Ishikawa (cell line): ENCODE measurements around the gene RTL5.

ENCODE experiments used
- CEBPB ChIP-seq: IDR thresholded peaks from 2 replicates; pipeline ENCODE4 v1.6.1; 2012
- CREB1 ChIP-seq: IDR thresholded peaks from 2 replicates; pipeline ENCODE4 v1.6.1; 2012; ENCODE audit warnings: low read depth
- EGR1 ChIP-seq: IDR thresholded peaks from 2 replicates; pipeline ENCODE4 v1.6.1; 2012
- EP300 ChIP-seq: IDR thresholded peaks from 2 replicates; pipeline ENCODE4 v1.6.1; 2012; ENCODE audit warnings: borderline replicate concordance
- FOXM1 ChIP-seq: IDR thresholded peaks from 2 replicates; pipeline ENCODE4 v1.6.1; 2012; ENCODE audit warnings: low read depth, borderline replicate concordance
- MAX ChIP-seq: IDR thresholded peaks from 2 replicates; pipeline ENCODE4 v1.6.1; 2012
- NFIC ChIP-seq: IDR thresholded peaks from 2 replicates; pipeline ENCODE4 v1.6.1; 2012
- RAD21 ChIP-seq: IDR thresholded peaks from 2 replicates; pipeline ENCODE4 v1.6.1; 2012; ENCODE audit warnings: low read depth
- TAF1 ChIP-seq: IDR thresholded peaks from 2 replicates; pipeline ENCODE4 v1.6.1; 2012; ENCODE audit warnings: low read depth, mild to moderate bottlenecking
- TCF12 ChIP-seq: IDR thresholded peaks from 2 replicates; pipeline ENCODE4 v1.6.1; 2012; ENCODE audit warnings: low read depth
- TEAD4 ChIP-seq: IDR thresholded peaks from 2 replicates; pipeline ENCODE4 v1.6.1; 2012
- USF1 ChIP-seq: IDR thresholded peaks from 2 replicates; pipeline ENCODE4 v1.6.1; 2012
- YY1 ChIP-seq: IDR thresholded peaks from 2 replicates; pipeline ENCODE4 v1.6.1; 2012; ENCODE audit warnings: low read depth
- ZBTB7A ChIP-seq: IDR thresholded peaks from 2 replicates; pipeline ENCODE4 v1.6.1; 2012; ENCODE audit warnings: low read depth
- TF ChIP-seq, protein P1 (sequence below): IDR thresholded peaks from 2 replicates; pipeline ENCODE4 v1.6.1; 2012; ENCODE audit warnings: low read depth, mild to moderate bottlenecking

The RTL5 gene

DNA sequence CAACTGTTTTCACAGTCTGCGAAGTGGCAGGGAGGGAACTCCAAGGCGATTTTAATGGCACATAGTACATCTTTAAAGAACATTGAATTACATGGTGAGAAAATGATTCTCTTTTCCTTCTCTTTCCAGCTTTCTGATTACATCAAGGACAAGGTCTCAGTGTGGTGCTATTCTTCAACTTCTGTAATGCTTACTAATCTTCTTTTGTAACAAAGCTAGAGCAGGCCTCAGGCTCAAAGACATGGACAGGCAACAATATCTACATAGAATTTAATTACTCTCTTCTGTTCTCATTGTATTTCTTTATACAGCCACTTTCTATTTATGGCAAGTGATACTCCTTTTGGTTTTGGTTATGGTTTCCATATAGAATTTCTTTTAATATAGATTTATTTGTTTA, 48.4 kb downstream of the RTL5 start:
- no peak for TF ChIP-seq EGR1
- TF ChIP-seq TEAD4: no peak
- no peak for TF ChIP-seq TAF1
- no peak for TF ChIP-seq TCF12
- TF ChIP-seq YY1: no peak
- TF ChIP-seq FOXM1: no peak
- TF ChIP-seq USF1: no peak
- TF ChIP-seq, protein P1, sequence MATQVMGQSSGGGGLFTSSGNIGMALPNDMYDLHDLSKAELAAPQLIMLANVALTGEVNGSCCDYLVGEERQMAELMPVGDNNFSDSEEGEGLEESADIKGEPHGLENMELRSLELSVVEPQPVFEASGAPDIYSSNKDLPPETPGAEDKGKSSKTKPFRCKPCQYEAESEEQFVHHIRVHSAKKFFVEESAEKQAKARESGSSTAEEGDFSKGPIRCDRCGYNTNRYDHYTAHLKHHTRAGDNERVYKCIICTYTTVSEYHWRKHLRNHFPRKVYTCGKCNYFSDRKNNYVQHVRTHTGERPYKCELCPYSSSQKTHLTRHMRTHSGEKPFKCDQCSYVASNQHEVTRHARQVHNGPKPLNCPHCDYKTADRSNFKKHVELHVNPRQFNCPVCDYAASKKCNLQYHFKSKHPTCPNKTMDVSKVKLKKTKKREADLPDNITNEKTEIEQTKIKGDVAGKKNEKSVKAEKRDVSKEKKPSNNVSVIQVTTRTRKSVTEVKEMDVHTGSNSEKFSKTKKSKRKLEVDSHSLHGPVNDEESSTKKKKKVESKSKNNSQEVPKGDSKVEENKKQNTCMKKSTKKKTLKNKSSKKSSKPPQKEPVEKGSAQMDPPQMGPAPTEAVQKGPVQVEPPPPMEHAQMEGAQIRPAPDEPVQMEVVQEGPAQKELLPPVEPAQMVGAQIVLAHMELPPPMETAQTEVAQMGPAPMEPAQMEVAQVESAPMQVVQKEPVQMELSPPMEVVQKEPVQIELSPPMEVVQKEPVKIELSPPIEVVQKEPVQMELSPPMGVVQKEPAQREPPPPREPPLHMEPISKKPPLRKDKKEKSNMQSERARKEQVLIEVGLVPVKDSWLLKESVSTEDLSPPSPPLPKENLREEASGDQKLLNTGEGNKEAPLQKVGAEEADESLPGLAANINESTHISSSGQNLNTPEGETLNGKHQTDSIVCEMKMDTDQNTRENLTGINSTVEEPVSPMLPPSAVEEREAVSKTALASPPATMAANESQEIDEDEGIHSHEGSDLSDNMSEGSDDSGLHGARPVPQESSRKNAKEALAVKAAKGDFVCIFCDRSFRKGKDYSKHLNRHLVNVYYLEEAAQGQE: no peak

DNA sequence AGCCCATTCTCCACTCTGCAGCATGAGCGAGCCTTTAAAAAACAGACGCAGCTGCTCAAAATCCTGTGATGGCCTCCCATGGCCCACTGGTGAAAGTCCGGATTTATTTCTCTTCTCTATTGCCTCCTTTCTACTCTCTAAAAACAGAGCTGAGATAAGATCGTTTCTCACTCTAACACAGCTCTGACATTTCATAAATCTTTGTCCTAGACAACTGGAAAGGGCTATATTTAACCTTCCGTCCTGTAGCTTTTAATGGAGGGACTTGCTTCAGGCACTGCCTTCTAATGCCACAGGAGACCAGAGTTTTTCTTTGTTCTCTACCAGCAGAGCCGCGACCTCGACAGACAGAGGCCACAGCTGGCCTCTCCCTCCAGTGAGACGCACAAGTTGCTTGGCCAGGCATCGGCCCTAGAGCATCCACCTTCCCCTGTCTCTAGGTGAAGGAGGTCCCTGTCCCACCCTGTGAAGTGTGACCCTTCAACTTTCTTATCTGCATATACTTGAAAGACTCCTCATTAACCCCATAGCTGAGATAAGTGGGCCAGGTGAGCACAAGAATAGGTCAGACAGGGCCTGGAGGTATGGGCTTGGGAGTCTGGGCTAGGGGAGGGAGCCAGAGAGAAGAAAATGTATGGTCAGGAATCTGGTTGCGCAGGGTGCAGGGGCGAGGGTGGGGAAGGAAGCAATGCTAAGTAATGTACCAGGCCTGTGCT, 50.0 kb downstream of the RTL5 start:
- TF ChIP-seq EGR1 (no peak), CREB1 (no peak), TEAD4 (no peak), EP300 (no peak), ZBTB7A (no peak), USF1 (no peak), FOXM1 (no peak), TCF12 (no peak), TAF1 (no peak), YY1 (no peak), NFIC (no peak), RAD21 (no peak), MAX (no peak), CEBPB (no peak)
- TF ChIP-seq, protein P1: no peak

- TF ChIP-seq TAF1: no peak
These were observed 50.9 kb downstream of the RTL5 start for GRCh38 chrX:72080800-72081199.

DNA sequence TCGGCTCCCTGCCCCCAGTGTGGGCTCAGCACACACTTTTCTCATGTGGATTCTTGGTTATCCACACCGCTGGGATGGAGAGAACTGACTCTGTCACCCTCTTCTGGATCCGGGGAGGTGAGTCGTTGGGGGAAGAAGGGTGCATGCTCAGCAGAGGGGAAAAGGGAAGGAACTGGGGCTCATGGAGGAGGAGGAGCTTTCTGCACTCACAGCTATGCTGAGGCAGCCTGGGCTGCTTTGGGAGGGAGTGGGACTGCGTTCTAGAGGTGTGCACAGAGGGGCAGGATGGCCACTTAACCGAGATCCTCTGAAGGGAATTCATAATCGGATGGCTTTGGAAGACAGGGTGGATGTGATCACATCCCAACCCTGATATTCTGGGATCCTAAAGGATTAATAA, 51.6 kb downstream of the RTL5 start:
- TF ChIP-seq, protein P1: no peak
- TF ChIP-seq ZBTB7A: no peak
- TF ChIP-seq CEBPB: no peak
- TF ChIP-seq TAF1: no peak
- no peak for TF ChIP-seq MAX
- no peak for TF ChIP-seq YY1
- TF ChIP-seq TCF12: no peak
- TF ChIP-seq NFIC: no peak
- no peak for TF ChIP-seq FOXM1

DNA sequence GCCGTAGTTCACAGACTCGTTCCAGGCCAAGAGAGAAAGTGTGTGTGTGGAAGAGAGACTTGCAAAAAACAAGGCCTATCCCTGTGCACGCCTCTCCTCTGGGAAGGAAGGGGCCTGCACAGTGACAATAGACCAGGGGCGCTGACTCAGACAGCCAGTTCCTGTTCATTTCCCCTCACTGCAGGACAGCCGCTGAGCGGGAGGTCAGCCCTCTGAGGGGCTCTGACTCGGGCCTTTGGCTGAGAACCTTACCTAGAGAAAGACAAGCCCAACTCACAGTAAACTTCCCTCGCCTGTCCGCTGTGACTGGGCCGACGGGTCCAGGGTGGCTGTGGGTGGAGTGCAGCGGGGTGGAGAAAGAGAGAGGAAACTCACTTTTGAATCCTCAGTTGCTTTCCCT, 52.1 kb downstream of the RTL5 start:
- TF ChIP-seq ZBTB7A (no peak), CEBPB (no peak), RAD21 (no peak), TCF12 (no peak), YY1 (no peak), TAF1 (no peak), NFIC (no peak), TEAD4 (no peak), MAX (no peak), FOXM1 (no peak), EGR1 (no peak), EP300 (no peak), USF1 (no peak), CREB1 (no peak)
- TF ChIP-seq, protein P1: no peak
